Mucosa of stomach (tissue), 1 donor: ENCODE data around the gene CPNE8.
A peak's percentile ranks its signal among the peaks of the same experiment; 100 is the strongest.

Experiments
- H3K27me3 ChIP-seq: one replicate; pipeline ENCODE4 v1.7.0; 2013; ENCODE audit warnings: mild to moderate bottlenecking, low read length; ENCODE audit not compliant: control insufficient read depth, insufficient read depth
- H3K36me3 ChIP-seq: one replicate; pipeline ENCODE4 v1.7.0; 2013; ENCODE audit warnings: low read length; ENCODE audit not compliant: control insufficient read depth, insufficient read depth
- H3K4me1 ChIP-seq: one replicate; pipeline ENCODE4 v1.7.0; 2013; ENCODE audit warnings: mild to moderate bottlenecking, low read length; ENCODE audit not compliant: control insufficient read depth, insufficient read depth
- H3K4me3 ChIP-seq: one replicate; pipeline ENCODE4 v1.7.0; 2013; ENCODE audit warnings: low read length
- H3K9ac ChIP-seq: one replicate; pipeline ENCODE4 v1.7.0; 2013; ENCODE audit warnings: mild to moderate bottlenecking, low read length, moderate library complexity
- H3K9me3 ChIP-seq: one replicate; pipeline ENCODE4 v1.7.0; 2013; ENCODE audit warnings: mild to moderate bottlenecking, low read length, moderate library complexity; ENCODE audit not compliant: control insufficient read depth
- donor health status: Pancreatic carcinoma.

CPNE8 gene

GRCh38 chr12:38915429-38916182, 10.2 kb upstream of the CPNE8 start:
- H3K27me3 ChIP-seq, result no peaks in the 10 kb centered on the region
- H3K36me3 ChIP-seq, result no peaks in the 10 kb centered on the region
- H3K9me3 ChIP-seq, result no peaks in the 10 kb centered on the region
- H3K4me1 ChIP-seq, result no peaks in the 10 kb centered on the region
- H3K9ac ChIP-seq, result no peak overlapping the region
- no peak overlapping the region for H3K4me3 ChIP-seq

DNA sequence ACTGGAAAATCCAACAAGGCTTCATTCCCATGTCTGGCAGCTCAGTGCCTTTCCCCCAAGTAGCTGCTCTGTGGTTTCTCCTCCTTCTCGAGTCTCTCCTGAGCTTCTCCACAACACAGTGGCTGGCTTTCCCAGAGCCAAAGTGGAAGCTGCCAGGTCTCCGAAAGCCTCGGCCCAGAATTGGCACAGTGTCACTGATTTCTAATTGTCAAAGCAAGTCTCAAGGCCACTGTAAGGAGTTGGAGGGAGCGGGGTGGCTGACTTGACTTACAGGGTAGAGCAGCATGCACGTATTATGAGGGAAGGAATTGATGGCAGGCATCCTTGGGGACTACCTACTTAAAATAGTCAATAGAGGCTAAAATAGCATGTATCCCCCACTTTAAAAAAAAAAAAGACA, 6.7 kb upstream of the CPNE8 start:
- H3K9me3 ChIP-seq, result no peaks in the 10 kb centered on the region
- H3K4me1 ChIP-seq, result no peaks in the 10 kb centered on the region
- H3K27me3 ChIP-seq, result no peaks in the 10 kb centered on the region
- no peak overlapping the region for H3K4me3 ChIP-seq
- H3K9ac ChIP-seq, result no peak overlapping the region
- no peaks in the 10 kb centered on the region for H3K36me3 ChIP-seq

DNA sequence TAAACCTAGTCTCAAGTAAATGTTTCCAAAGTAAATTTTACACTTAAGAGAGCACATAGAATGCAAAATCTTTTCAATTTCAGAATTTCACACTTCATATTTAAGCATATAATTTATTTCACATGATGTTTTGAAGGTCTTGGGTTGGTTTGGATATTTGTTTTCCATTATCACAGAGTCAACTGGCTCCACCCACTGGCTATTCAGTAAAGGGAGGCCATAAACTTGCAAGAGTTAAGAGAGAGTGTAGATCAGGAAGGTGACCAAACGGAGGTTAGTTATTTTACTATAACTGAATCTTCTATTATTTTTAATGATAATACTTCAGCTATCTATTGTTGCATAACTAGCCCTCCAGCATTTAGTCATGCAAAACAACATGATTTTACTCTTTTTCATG, 6.2 kb upstream of the CPNE8 start:
- Histone ChIP-seq H3K36me3 (no peaks in the 10 kb centered on the region), H3K27me3 (no peaks in the 10 kb centered on the region), H3K9ac (no peak overlapping the region), H3K9me3 (no peaks in the 10 kb centered on the region), H3K4me3 (no peak overlapping the region), H3K4me1 (no peaks in the 10 kb centered on the region)

DNA sequence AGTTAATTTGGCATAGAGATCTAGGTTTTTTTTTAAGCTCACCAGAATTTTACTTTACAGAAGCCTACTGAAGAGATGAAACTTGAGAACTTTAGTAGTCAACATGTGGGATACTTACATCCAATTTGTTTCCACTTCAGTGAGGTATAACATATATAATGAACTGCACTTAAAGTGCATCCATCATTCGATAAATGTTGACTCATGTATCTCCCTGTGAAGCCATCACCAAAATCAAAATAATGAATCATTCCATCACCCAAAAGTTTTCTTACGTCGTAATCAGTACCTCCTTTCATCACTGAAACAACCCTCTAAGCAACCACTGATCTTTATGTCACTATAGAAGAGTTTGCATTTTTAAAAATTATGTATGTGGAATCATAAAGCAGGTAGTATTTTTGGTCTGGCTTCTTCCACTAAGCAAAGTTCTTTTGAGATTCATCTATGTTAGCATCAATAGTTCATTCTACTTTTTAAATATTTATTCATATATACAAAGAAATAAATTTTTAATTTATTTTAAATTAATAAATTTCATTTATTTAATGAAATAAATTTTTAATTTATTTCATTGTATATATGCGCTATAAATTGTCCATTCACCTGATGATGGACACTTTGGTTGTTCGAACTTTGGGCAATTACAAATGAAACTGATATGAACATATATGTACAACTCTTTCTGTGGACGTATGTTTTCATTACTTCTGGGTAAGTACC, 2.0 kb upstream of the CPNE8 start:
- Histone ChIP-seq H3K27me3 (no peaks in the 10 kb centered on the region), H3K9ac (peak overlapping the region; percentile 74), H3K36me3 (no peaks in the 10 kb centered on the region), H3K4me1 (no peaks in the 10 kb centered on the region), H3K9me3 (no peaks in the 10 kb centered on the region), H3K4me3 (peak overlapping the region; percentile 70)

DNA sequence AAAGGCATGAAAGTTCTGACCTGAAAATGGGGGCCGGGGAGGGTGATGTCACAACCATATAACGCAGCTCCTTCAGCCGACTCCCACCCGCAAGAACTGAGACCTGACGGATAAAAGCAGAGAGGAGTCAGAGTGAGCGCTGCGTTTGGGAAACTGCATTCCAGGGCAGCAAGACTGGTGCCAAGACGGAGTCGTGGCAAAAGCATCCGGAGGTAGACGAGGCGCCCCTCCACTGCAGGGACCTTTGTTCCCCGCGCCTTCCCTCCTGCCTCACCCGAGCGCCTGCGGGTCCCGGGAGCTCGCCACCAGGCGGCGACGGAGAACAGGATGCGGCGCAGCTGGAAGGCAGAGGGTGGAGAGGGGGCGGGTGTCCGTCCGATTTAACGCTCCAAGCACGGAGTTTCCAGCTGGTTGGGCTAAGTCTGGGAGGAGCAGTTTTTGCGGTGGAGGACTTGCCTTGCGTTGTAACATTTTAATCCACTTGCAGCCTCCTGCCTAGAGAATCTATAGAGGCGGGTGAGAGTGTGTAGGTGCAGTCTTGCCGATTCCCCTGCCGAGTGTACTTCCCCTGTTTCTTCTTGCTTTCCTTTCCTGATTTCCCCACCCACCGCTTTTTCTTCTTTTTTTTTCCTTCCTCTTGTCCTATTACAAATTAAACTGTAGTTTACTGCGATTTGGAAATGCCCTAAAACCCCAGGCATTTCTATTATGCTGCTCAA, 1.2 kb upstream of the CPNE8 start:
- Histone ChIP-seq H3K36me3 (no peaks in the 10 kb centered on the region), H3K9ac (peak overlapping the region; percentile 74), H3K27me3 (no peaks in the 10 kb centered on the region), H3K9me3 (no peaks in the 10 kb centered on the region), H3K4me3 (peak overlapping the region; percentile 70), H3K4me1 (no peaks in the 10 kb centered on the region)

GRCh38 chr12:38904537-38905479, 583 bp downstream of the CPNE8 start:
- Histone ChIP-seq H3K4me3 (peak overlapping the region; percentile 70), H3K36me3 (no peaks in the 10 kb centered on the region)

GRCh38 chr12:38903596-38903995, 1.8 kb downstream of the CPNE8 start:
- Histone ChIP-seq H3K9ac (no peak overlapping the region), H3K27me3 (no peaks in the 10 kb centered on the region), H3K4me3 (no peak overlapping the region), H3K4me1 (no peaks in the 10 kb centered on the region), H3K36me3 (no peaks in the 10 kb centered on the region), H3K9me3 (no peaks in the 10 kb centered on the region)

More at GRCh38 chr12:38904537-38905479, 583 bp downstream of the CPNE8 start:
- Histone ChIP-seq H3K27me3 (no peaks in the 10 kb centered on the region), H3K4me1 (no peaks in the 10 kb centered on the region), H3K9ac (peak overlapping the region; percentile 74), H3K9me3 (no peaks in the 10 kb centered on the region)

DNA sequence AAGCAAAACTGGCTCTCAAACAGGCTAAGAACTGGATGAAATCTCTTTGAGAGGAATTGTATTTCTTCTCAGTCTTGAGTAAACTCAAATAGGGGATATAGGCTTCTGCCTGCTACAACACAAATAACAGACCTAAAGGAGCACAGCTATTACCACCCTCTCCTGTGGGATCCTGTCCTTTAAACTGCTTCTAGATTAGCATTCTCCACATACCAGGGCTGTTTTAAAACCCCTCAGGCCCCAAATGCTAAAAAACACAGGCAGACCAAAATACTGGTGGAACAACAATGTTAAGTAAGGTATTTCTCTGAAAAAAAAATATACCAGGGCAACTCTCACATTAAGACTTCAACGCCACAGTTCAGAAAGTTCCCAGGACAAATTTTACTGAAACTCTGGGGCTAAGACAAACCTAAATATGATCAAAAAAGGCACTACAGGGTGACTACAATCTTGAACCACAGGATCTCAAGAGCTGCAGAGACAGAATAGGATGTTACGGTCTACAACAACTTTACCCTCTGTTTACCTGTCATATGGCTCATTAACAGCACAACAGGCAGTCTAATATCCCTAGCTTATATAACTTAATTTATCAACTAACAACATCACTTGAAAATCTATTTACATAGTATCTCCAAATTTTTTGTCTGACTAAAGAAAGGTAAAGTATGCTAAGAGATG, 7.2 kb downstream of the CPNE8 start:
- peaks cover 2% of the 10 kb centered on the region for H3K4me1 ChIP-seq
- H3K36me3 ChIP-seq, result no peaks in the 10 kb centered on the region
- H3K27me3 ChIP-seq, result no peaks in the 10 kb centered on the region
- no peaks in the 10 kb centered on the region for H3K9me3 ChIP-seq
- H3K4me3 ChIP-seq, result no peak overlapping the region
- no peak overlapping the region for H3K9ac ChIP-seq

DNA sequence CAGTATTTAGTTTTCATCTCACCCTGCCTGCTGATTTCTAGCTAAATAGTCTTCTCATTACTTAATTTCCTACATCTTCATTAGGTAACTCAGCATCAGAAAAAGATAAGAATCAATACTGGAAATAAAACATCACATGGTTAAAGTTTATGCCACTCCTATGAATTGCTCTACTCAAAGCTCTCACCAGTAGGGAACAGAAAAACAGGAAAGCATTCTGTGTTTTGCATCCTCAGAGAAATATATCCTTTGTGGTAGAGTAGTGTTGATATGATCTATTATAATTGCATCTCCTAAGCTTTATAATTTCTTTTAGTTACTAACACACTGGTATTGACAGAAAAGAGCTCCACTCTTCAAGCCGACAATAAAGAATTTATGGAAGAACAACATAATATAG, 9.9 kb downstream of the CPNE8 start:
- Histone ChIP-seq H3K36me3 (no peaks in the 10 kb centered on the region), H3K9me3 (no peaks in the 10 kb centered on the region), H3K4me1 (peaks cover 5% of the 10 kb centered on the region), H3K27me3 (no peaks in the 10 kb centered on the region), H3K4me3 (no peak overlapping the region), H3K9ac (no peak overlapping the region)

DNA sequence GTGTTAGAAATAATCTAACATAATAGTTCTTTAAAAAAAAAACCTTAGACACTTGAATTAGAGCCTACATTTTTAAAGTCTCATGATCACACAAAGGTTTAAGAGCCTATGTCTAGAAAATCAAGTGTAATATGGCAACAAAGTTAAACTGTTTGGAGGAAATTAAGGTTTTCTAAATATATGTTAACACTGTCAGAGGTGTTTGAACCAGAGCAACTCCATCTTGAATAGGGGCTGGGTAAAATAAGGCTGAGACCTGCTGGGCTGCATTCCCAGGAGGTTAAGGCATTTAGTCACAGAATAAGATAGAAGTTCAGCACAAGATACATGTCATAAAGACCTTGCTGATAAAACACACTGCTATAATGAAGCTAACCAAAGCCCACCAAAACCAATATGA, 12.4 kb downstream of the CPNE8 start:
- H3K4me1 ChIP-seq, result peaks cover 12% of the 10 kb centered on the region
- H3K27me3 ChIP-seq, result no peaks in the 10 kb centered on the region

More for the DNA sequence above, 12.4 kb downstream of the CPNE8 start:
- Histone ChIP-seq H3K9me3 (no peaks in the 10 kb centered on the region), H3K4me3 (no peak overlapping the region), H3K9ac (no peak overlapping the region), H3K36me3 (no peaks in the 10 kb centered on the region)
